HFF-Myc (cell line): ENCODE results near the gene CFAP298.

Experiments used
- DNase-seq: peaks from one replicate; pipeline ENCODE4 v3.0.0-alpha.2; 2011; ENCODE audit warnings: low read depth; ENCODE audit errors: extremely low read depth
- H3K4me3 ChIP-seq: replicated peaks from 2 replicates; pipeline ENCODE4 v1.5.1; 2011; ENCODE audit warnings: low read depth, mild to moderate bottlenecking, control low read depth, low read length
- TF ChIP-seq, protein P1 (sequence below): IDR thresholded peaks from 2 replicates; pipeline ENCODE4 v1.5.1; 2012; ENCODE audit warnings: mild to moderate bottlenecking, low read depth, low read length, control low read depth; ENCODE audit errors: missing control alignments

The CFAP298 gene

DNA sequence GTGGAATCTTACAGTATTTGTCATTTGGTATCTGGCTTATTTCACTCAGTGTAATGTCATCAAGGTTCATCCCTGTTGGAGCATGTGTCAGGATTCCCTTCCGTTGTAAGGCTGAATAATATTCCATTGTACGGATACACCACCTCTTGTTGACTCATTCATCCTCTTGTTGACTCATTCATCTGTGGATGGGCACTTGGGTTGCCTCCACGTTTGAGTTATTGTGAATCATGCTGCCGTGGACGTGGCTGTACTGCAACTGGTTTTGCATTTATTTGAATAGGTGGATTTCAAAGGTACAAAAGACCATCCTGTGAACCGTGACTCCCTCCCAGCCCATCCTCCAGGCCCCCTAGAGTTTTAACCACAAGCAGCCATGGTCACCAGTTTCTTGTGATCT is 15.0 kb downstream of the CFAP298 start:
- peak; percentile 69 for DNase-seq
- TF ChIP-seq, protein P1, sequence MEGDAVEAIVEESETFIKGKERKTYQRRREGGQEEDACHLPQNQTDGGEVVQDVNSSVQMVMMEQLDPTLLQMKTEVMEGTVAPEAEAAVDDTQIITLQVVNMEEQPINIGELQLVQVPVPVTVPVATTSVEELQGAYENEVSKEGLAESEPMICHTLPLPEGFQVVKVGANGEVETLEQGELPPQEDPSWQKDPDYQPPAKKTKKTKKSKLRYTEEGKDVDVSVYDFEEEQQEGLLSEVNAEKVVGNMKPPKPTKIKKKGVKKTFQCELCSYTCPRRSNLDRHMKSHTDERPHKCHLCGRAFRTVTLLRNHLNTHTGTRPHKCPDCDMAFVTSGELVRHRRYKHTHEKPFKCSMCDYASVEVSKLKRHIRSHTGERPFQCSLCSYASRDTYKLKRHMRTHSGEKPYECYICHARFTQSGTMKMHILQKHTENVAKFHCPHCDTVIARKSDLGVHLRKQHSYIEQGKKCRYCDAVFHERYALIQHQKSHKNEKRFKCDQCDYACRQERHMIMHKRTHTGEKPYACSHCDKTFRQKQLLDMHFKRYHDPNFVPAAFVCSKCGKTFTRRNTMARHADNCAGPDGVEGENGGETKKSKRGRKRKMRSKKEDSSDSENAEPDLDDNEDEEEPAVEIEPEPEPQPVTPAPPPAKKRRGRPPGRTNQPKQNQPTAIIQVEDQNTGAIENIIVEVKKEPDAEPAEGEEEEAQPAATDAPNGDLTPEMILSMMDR = no peak
- H3K4me3 ChIP-seq = no peak overlapping the region

DNA sequence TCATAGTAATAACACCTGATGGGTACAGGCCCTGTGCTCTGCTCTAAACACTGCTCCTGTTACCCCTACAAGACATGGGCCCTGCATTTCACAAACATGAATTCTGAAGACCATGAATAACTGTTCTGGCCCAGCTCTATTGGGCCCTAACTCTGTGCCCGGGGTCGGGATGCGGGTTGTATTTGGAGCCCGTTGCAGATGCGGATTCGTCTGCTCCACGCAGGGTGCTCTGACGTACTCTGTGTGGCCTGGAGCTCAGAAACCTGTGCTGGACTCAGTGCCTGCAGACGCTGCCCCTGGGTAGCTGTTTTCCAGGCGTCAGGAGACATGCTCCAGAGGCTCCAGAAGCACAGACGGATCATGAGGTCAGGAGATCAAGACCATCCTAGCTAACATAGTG is 16.7 kb downstream of the CFAP298 start:
- TF ChIP-seq, protein P1 = no peak
- no peak for DNase-seq
- no peak overlapping the region for H3K4me3 ChIP-seq

DNA sequence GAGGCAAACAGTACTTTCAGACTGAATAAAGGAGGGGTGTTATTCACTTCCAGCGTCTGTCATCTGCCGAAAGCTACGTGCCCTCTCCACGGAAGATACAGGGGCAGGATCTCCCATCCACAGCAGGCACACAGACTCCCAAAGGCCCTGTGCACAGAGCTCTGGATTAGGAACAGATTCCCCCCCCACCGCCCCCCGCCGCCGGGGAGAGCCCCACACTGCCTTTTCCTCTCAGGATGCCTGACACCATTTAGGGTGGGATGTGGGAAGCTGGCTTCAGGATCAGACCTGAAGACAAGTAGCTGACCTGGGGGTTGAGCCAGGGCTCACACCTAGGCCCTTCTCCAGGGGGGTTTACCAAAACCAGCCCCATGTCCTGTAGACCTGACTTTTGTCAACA is 18.5 kb downstream of the CFAP298 start:
- no peak overlapping the region for H3K4me3 ChIP-seq
- TF ChIP-seq, protein P1 = no peak
- no peak for DNase-seq

DNA sequence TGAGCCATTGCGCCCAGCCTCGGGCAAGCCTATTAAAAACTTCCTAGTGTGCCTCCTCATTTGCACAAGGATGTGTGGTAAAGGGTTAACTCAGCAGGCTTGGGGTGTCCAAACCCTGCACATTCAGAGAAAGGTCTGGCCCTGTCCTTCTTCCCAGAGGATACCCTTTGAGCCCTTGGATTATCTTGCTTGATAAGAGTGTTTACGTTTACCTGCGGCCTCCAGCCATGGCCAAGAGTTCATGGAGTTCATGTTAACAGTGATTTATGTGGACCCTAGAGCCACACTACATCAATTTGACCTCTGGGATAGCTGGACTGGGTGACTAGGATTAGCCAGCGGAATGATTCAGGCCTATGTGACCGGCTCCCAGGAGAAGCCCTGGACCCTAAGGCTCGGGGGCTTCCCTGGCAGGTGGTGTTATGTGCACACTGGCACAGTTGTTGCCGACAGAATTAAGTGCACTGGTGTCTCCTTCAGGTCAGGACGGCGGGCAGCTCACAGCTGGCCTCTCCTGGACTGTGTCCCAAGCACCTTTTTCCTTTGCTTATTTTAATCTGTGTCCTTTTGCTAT is 19.2 kb downstream of the CFAP298 start:
- TF ChIP-seq, protein P1 = no peak
- no peak overlapping the region for H3K4me3 ChIP-seq
- no peak for DNase-seq

DNA sequence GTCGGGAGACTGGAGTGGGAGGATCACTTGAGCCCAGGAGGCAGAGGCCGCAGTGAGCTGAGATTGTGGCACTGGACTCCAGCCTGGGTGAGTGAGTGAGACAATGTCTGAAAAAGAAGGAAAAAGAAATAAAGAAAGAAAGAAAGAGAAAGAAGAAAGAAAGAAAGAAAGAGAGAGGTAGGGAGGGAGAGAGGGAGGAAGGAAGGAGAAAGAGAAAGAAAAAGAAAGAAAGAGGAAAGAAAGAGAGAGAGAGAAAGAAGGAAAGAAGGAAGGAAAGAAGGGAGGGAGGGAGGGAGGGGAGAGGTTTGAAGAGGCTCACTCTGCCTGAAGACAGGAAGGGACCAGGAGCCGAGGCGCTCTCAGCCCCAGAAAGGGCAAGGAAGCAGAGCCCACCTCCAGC is 22.0 kb downstream of the CFAP298 start:
- no peak for DNase-seq
- TF ChIP-seq, protein P1 = no peak

DNA sequence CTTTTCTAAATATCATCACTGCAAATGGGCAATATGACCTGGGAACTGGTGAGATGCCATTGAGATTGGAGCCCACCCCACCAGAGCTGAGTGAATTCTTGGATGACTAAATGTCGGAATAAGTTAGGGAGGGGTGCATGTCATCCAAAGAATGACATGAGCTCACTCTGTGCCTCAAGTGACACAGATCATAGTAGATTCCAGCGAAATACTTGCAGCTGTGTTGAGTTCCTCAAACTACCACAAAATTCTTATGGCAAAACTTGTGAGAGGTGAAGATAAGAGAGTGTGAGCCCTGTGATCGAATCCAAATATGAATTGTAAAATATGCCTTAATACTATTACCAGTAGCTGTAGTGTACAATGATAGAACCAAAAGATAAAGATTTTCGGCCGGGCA is 24.5 kb downstream of the CFAP298 start:
- no peak for DNase-seq
- H3K4me3 ChIP-seq = no peak overlapping the region
- TF ChIP-seq, protein P1 = no peak

More for the DNA sequence above, 22.0 kb downstream of the CFAP298 start:
- H3K4me3 ChIP-seq = no peak overlapping the region

DNA sequence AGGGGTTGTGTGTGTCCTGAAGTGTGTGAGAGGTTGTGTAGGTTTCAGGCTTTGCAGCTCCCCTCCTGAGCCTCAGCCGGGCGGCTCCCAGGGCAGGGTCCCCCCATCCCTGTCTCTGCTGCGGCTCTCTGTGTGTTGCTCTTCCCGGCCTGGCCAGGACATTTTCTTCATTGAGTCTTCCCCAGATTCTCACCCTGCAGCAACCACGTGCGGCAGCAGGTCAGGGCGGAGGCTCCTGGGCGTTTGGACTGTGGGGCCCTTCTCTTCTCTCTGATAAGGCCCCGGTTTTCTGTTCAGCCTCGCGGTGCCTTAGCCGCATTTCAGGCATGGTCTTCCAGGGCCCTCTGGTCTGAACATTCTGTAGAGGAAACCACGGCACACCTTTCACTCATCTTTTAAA is 25.1 kb downstream of the CFAP298 start:
- H3K4me3 ChIP-seq = no peak overlapping the region
- DNase-seq = no peak
- TF ChIP-seq, protein P1 = no peak
